HS-27A (cell line): ENCODE measurements around the gene MLXIP.

ENCODE experiments used
- DNase-seq: peaks from one replicate; pipeline ENCODE4 v3.0.0-alpha.2; 2012; ENCODE audit warnings: low read depth, missing footprints

Gene MLXIP

DNA sequence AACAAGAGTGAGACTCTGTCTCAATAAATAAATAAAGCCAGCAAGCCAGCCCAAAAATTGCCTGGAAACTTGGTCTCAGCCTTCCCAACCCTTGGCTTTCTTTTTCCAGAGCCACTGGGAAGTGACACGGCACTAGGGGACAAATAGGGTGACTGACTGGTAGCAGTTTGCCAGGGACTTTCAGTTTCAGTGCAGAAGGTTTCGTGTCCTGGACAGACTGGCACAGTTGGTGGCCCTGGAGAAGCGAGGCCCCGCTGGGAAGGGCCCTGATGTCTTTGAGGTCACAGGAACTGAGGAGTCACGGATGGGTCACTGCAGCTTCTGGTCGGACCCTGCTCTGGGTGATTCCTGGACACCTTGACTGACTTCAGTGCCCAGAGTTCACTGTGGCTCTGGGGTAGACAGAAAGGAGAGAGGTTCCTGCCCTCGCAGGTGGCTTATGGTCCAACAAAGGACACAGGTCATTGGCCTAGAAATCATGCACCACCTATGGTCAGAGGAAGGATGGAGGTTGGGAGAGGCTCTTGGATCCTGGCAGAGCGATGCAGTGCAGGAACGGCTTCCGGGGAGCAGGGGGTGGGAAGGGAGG lies 107.0 kb downstream of the MLXIP start:
- DNase-seq, result no peak

DNA sequence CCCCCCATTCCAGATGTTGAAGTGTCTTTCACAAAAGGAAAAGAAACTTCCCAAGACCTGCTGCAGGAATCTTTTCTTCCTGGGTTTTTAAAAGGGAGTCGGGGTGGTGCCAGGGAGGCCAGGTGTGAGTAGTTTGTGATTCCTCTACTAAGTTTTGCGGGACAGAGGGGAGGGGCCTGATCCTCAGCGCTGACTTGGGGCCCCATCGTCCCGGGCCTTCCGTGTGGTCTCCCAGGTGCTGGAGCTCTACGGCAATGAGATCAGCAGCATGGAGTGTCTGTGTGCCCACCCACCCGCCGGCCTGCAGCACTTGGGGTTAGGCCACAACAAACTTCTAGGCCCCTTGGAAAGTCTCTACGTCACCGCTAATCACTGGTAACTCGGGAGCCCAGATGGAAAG lies 108.9 kb downstream of the MLXIP start:
- DNase-seq, result no peak

DNA sequence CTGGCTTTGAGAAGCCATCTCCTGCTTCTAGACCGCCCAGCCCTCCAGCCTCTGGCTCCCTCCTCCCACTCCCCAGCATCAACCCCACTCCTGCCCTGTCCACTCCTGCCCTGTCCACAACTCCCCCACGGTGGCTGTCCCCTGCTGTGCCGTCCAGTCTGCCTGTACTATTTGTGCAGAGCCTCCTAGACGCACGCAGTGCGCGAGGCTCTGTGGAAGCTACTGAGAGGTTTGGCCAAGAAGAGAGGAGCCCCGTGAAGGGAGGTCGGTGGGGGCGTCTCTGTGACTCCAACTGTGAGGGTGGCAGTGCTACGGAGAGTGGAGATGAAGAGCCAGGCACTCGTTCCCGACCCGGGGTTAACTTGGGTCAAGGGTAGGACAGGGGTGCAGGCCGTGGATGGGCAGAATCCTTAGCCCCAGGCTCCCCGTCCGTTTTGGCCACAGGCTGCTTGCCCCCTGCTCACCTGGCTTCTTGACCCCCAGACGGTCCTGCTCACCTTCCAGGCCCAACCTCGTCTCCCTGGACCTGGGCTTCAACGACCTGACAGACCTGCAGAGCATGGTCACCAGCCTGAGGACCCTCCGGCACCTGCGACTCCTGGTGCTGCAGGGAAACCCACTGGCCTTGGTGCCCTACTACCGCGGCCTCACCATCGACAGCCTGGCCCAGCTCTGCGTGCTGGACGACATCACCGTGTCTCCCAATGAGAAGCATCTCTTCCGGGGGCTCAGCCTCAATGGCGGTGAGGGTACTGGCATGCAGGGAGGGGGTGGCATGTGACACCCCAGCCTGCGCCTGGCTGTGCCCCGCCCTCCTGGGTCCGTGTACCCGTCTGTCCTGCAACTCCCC lies 111.3 kb downstream of the MLXIP start:
- DNase-seq, result no peak

DNA sequence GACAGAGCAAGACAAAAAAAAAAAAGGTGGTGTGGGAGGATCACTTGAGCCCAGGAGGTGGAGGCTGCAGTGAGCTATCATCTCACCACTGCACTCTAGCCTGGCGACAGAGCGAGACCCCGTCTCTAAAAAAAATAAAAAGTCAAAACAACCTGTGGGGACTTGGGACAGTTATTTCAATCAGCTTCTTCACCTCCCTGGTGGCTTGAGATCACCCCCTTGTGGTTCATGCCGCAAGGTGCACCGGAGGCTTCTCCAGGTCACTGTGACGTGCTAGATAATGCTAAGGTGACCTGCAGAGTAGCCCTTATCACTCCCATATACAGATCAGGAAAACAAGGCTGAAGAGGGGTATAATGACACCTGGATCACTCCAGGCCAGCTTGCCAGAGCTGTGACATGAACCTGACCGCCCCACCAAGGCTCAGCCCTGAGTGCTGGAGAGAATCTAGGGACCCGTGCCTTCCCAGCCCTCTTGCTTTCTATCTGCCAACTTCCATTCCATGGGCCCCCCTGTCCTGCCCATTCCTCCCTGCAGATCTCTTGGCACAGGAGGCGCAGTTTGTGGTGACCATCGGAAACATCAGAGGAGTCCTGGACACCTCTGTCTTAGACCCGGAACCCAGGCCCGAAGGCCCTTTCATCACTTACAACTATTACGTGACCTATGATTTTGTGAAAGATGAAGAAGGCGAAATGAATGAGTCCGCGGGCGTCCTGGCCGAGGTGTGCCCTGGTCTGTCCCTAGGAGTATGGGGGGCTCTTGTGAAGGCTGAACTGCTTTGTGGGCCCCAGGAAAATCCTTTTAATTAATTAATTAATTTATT lies 112.5 kb downstream of the MLXIP start:
- peak; percentile 26 for DNase-seq

DNA sequence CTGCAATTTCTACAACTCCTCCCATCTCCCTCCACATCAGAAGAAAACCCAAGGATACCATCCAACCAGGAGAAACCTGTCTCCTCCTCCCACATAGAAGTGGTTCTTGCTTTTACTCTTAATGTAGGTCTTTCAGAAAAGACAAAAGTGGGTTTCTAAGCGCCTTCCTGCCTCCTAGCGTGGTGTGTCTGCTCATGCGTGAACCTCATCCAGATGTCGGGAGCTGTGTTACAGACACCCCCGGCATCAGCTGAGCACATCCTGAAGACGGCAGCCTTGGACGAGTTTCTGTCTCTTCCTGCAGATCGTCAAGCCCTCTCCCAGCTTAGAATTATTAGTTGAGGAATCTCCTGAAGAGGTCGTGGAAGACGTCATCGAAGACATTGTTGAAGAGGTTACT lies 113.9 kb downstream of the MLXIP start:
- no peak for DNase-seq

DNA sequence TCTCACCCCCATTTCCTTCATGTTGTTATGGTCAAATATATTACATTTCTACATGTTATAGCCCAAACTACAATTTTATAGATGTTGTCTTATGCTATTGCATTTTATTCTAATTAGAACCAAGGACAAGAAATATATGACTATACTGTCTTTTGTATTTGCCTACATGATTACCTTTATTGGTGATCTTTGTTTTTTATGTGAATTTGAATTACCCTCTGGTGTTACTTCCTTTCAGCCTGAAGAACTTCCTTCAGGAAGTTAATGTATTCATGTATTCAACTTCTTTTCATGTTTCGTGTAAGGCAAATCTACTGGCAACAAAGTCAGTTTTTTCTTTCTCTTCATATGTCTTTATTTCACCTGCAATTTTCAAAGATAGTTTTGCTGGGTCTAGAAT lies 116.2 kb downstream of the MLXIP start:
- DNase-seq, result no peak

DNA sequence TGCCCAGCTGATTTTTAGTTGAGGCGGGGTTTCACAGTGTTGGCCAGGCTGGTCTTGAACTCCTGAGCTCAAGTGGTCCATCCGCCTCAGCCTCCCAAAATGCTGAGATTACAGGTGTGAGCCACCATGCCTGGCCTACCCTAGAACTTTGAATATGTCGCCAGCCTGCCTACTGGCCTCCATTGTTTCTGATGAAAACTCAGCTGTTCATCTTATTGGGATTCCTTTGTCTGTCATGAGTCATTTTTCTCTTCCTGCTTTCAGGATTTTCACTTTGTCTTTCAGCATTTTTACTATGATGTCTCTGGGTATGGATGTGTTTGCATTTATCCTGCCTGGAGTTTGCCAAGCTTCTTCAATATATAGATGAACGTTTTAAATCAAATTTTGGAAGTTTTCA lies 116.8 kb downstream of the MLXIP start:
- no peak for DNase-seq
